DND-41 (cell line): ENCODE measurements around the gene DNAJA2.

ENCODE experiments used
- EZH2 ChIP-seq: IDR thresholded peaks from 3 replicates; pipeline ENCODE4 v1.6.1; 2012; ENCODE audit warnings: borderline replicate concordance, low read depth, mild to moderate bottlenecking, moderate library complexity, low read length, inconsistent platforms; ENCODE audit not compliant: severe bottlenecking
- TF ChIP-seq, protein P1 (sequence below): IDR thresholded peaks from 2 replicates; pipeline ENCODE4 v1.5.1; 2012; ENCODE audit warnings: borderline replicate concordance, low read length, moderate library complexity, mild to moderate bottlenecking; ENCODE audit not compliant: poor library complexity, severe bottlenecking; ENCODE audit errors: extremely low read depth

DNA sequence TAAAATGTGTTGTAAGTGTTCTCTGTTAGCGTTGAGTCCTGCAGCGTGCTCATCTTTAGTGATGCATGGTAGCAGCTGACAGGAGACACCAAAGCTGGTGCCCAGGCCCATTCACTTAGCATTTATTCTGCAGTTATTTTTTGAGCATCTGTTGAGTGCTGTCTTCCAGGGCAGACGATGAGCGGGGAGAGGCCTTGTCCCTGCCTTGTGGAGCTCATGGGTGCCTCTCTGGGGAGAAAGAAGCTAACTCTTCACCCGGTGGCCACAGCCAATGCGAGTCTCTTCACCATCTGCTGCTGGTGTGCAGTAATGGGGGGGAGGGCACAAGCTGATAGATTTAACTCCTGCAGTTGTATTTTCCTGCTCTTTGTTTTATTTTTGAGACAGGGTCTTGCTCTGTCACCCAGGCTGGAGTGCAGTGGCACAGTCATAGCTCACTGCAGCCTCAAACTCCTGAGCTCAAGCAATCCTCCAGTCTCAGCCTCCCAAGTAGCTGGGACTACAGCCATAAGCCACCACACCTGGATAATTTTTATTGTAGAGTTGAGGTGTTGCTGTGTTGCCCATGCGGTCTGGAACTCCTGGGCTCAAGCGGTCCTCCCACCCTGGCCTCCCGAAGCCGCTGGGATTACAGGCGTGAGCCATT lies 58.8 kb downstream of the DNAJA2 start:
- TF ChIP-seq, protein P1, sequence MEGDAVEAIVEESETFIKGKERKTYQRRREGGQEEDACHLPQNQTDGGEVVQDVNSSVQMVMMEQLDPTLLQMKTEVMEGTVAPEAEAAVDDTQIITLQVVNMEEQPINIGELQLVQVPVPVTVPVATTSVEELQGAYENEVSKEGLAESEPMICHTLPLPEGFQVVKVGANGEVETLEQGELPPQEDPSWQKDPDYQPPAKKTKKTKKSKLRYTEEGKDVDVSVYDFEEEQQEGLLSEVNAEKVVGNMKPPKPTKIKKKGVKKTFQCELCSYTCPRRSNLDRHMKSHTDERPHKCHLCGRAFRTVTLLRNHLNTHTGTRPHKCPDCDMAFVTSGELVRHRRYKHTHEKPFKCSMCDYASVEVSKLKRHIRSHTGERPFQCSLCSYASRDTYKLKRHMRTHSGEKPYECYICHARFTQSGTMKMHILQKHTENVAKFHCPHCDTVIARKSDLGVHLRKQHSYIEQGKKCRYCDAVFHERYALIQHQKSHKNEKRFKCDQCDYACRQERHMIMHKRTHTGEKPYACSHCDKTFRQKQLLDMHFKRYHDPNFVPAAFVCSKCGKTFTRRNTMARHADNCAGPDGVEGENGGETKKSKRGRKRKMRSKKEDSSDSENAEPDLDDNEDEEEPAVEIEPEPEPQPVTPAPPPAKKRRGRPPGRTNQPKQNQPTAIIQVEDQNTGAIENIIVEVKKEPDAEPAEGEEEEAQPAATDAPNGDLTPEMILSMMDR, result no peak
- TF ChIP-seq EZH2, result no peak
